SK-N-SH treated with all-trans-retinoic acid at 6 μM for 48 hours (cell line): Measurements from ENCODE around the gene OTUD3.

ENCODE experiments used
- ATAC-seq: fragments of 200-7000 bp; cut with Tn5 transposase; 3 replicates; pipeline ENCODE4 v1.9.1; 2020; ENCODE audit warnings: mild to moderate bottlenecking, moderate library complexity
- ARNTL ChIP-seq: fragments of 450-650 bp; formaldehyde crosslinking; IDR thresholded peaks from 2 replicates; pipeline ENCODE4 v1.5.0; 2020; ENCODE audit warnings: low read depth, mild to moderate bottlenecking, moderate library complexity, borderline replicate concordance
- BACH2 ChIP-seq: fragments of 250-450 bp; sonication (Bioruptor Pico); IDR thresholded peaks from 2 replicates; pipeline ENCODE4 v1.9.0; 2021; ENCODE audit warnings: mild to moderate bottlenecking, borderline replicate concordance
- CREB5 ChIP-seq: fragments of 250-450 bp; sonication (Bioruptor Pico); IDR thresholded peaks from 2 replicates; pipeline ENCODE4 v1.5.1; 2020; ENCODE audit warnings: low read depth, mild to moderate bottlenecking, moderate library complexity
- CSDC2 ChIP-seq: fragments of 250-450 bp; sonication (Bioruptor Pico); IDR thresholded peaks from 2 replicates; pipeline ENCODE4 v1.5.0; 2020; ENCODE audit warnings: mild to moderate bottlenecking, moderate library complexity
- CSRNP3 ChIP-seq: fragments of 250-450 bp; sonication (Bioruptor Pico); IDR thresholded peaks from 2 replicates; pipeline ENCODE4 v1.5.1; 2021; ENCODE audit warnings: mild to moderate bottlenecking, moderate library complexity
- ESRRG ChIP-seq: fragments of 250-450 bp; sonication (Bioruptor Pico); IDR thresholded peaks from 2 replicates; pipeline ENCODE4 v1.6.1; 2021; ENCODE audit warnings: mild to moderate bottlenecking
- GLIS3 ChIP-seq: fragments of 250-450 bp; sonication (Bioruptor Pico); IDR thresholded peaks from 2 replicates; pipeline ENCODE4 v1.5.0; 2020; ENCODE audit warnings: mild to moderate bottlenecking, moderate library complexity
- ISL1 ChIP-seq: fragments of 250-450 bp; sonication (Bioruptor Pico); IDR thresholded peaks from 2 replicates; pipeline ENCODE4 v2.1.2; 2022; ENCODE audit warnings: mild to moderate bottlenecking, moderate library complexity
- OSR1 ChIP-seq: fragments of 250-450 bp; sonication (Bioruptor Pico); IDR thresholded peaks from 2 replicates; pipeline ENCODE4 v1.8.0; 2022; ENCODE audit warnings: moderate library complexity, mild to moderate bottlenecking, inconsistent platforms
- POU6F1 ChIP-seq: fragments of 250-450 bp; sonication (Bioruptor Pico); IDR thresholded peaks from 2 replicates; pipeline ENCODE4 v1.8.0; 2021; ENCODE audit warnings: low read depth, mild to moderate bottlenecking, moderate library complexity, borderline replicate concordance
- PPARA ChIP-seq: fragments of 250-450 bp; sonication (Bioruptor Pico); IDR thresholded peaks from 2 replicates; pipeline ENCODE4 v1.5.0; 2020; ENCODE audit warnings: mild to moderate bottlenecking, borderline replicate concordance
- TCF4 ChIP-seq: fragments of 250-450 bp; sonication (Bioruptor Pico); IDR thresholded peaks from 2 replicates; pipeline ENCODE4 v1.8.0; 2021; ENCODE audit warnings: mild to moderate bottlenecking, moderate library complexity, borderline replicate concordance
- TOX ChIP-seq: fragments of 250-450 bp; sonication (Bioruptor Pico); IDR thresholded peaks from 2 replicates; pipeline ENCODE4 v1.8.0; 2021; ENCODE audit warnings: mild to moderate bottlenecking, moderate library complexity, borderline replicate concordance
- TSHZ2 ChIP-seq: fragments of 250-450 bp; sonication (Bioruptor Pico); IDR thresholded peaks from 2 replicates; pipeline ENCODE4 v1.5.0; 2020; ENCODE audit warnings: mild to moderate bottlenecking, moderate library complexity
- ZC3H10 ChIP-seq: fragments of 250-450 bp; sonication (Bioruptor Pico); IDR thresholded peaks from 2 replicates; pipeline ENCODE4 v1.5.1; 2021; ENCODE audit warnings: mild to moderate bottlenecking, moderate library complexity
- ZFP3 ChIP-seq: fragments of 250-450 bp; sonication (Bioruptor Pico); IDR thresholded peaks from 2 replicates; pipeline ENCODE4 v1.5.0; 2020; ENCODE audit warnings: mild to moderate bottlenecking, moderate library complexity
- ZFP30 ChIP-seq: fragments of 450-650 bp; formaldehyde crosslinking; IDR thresholded peaks from 2 replicates; pipeline ENCODE4 v1.5.0; 2022; ENCODE audit warnings: mild to moderate bottlenecking, moderate library complexity
- ZNF565 ChIP-seq: fragments of 450-650 bp; formaldehyde crosslinking; conservative IDR thresholded peaks from 2 replicates; pipeline ENCODE4 v1.5.0; 2020; ENCODE audit warnings: low read depth, mild to moderate bottlenecking, moderate library complexity
- ZNF70 ChIP-seq: fragments of 450-650 bp; formaldehyde crosslinking; IDR thresholded peaks from 2 replicates; pipeline ENCODE4 v1.5.0; 2020; ENCODE audit warnings: mild to moderate bottlenecking, moderate library complexity
- ZNF8 ChIP-seq: fragments of 450-650 bp; formaldehyde crosslinking; IDR thresholded peaks from 2 replicates; pipeline ENCODE4 v1.5.0; 2020; ENCODE audit warnings: mild to moderate bottlenecking, moderate library complexity

Gene OTUD3

GRCh38 chr1:19921310-19921709 lies 39.1 kb downstream of the OTUD3 start:
- ATAC-seq: no peak
- no peak for TF ChIP-seq CSRNP3 (CRISPR knock-in tag)
- TF ChIP-seq ZNF8 (CRISPR knock-in tag): no peak
- no peak for TF ChIP-seq GLIS3 (CRISPR knock-in tag)
- no peak for TF ChIP-seq TOX
- no peak for TF ChIP-seq ZFP30
- no peak for TF ChIP-seq OSR1

GRCh38 chr1:19922015-19922688 lies 40.0 kb downstream of the OTUD3 start:
- TF ChIP-seq TOX (no peak), CREB5 (CRISPR knock-in tag) (no peak), ZFP3 (CRISPR knock-in tag) (no peak), ISL1 (CRISPR knock-in tag) (no peak), CSDC2 (CRISPR knock-in tag) (no peak), POU6F1 (CRISPR knock-in tag) (no peak), ZFP30 (no peak), ESRRG (CRISPR knock-in tag) (no peak), CSRNP3 (CRISPR knock-in tag) (no peak), TSHZ2 (no peak), OSR1 (no peak), ZNF70 (CRISPR knock-in tag) (no peak), ZNF565 (CRISPR knock-in tag) (no peak), ZC3H10 (CRISPR knock-in tag) (no peak), TCF4 (CRISPR knock-in tag) (no peak), BACH2 (CRISPR knock-in tag) (no peak), ARNTL (CRISPR knock-in tag) (no peak), ZNF8 (CRISPR knock-in tag) (no peak)
- no peak for ATAC-seq

- no peak for TF ChIP-seq OSR1
- TF ChIP-seq GLIS3 (CRISPR knock-in tag): no peak
- TF ChIP-seq ZNF70 (CRISPR knock-in tag): no peak
- no peak for TF ChIP-seq TCF4 (CRISPR knock-in tag)
- TF ChIP-seq POU6F1 (CRISPR knock-in tag): no peak
- TF ChIP-seq ESRRG (CRISPR knock-in tag): no peak
- no peak for TF ChIP-seq ZFP30
- TF ChIP-seq ZC3H10 (CRISPR knock-in tag): no peak
- no peak for TF ChIP-seq ISL1 (CRISPR knock-in tag)
- no peak for TF ChIP-seq TOX
- no peak for TF ChIP-seq ZNF8 (CRISPR knock-in tag)
- no peak for TF ChIP-seq PPARA (CRISPR knock-in tag)
- no peak for TF ChIP-seq CSDC2 (CRISPR knock-in tag)
- TF ChIP-seq BACH2 (CRISPR knock-in tag): no peak
- TF ChIP-seq CSRNP3 (CRISPR knock-in tag): no peak
- no peak for TF ChIP-seq ARNTL (CRISPR knock-in tag)
- ATAC-seq: no peak
Observed at GRCh38 chr1:19923137-19923952, 41.1 kb downstream of the OTUD3 start, which contains the start of gene PLA2G2E. Gene PLA2G2E, minus strand, starts transcription at chr1:19923617. Its CDS starts 58 bp downstream, at chr1:19923559.
